ENCODE measurements around the gene ARHGEF7.

ARHGEF7 gene

DNA sequence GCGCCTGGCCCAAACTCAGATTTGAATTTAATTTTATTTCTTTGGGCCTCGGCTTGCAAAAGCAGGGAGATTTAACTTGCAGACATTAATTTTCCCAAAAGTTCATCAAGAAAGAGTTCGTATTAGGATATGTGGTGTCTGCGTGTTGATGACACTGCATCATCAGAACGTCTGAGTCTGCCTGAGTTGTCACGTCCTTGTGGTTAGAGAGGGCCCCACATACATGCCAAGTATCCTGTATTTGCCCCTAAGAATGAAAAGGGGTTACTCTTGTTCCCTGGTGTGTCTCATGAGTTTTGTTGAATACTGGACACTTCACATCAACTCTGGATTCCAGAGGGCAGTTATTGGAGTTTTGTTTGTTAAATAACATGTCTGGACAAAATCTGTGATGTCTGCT, 199.7 kb downstream of the ARHGEF7 start:
- DNase-seq, result no peak

DNA sequence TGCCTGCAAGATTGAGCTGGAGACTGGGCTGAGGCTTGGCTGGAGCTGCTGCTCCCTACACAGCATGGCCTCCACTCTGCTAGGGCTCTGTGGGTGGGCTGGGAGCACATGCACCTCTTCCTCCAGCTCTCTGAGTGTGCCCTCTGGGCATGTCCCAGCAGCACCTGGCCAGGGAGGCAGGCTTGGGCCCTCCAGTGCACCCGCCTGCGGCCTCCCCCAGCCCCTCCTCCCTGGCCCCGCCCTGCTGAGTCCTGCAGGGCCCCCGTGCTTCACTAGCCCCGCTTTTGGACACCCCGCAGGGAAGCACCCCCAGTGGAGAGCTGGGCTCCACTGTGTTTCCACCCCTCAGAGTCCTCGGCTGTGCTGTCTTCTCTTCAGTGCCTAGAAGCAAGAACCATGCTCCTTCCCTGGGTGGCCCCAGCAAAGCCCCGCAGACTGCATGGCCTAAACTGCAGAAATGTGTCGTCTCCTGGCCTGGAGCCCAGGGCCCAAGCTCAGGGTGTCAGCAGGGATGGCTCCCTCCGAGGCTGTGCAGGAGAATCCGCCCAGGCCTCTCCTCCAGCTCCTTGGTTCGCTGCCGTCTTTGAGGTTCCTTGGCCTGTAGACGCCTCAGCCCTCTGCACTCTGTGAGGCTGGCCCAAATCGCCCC, 200.4 kb downstream of the ARHGEF7 start:
- no peak for DNase-seq

- DNase-seq, result no peak
These were observed 201.1 kb downstream of the ARHGEF7 start for GRCh38 chr13:111316161-111316730.

GRCh38 chr13:111317042-111317550, 202.0 kb downstream of the ARHGEF7 start:
- DNase-seq, result no peak

DNA sequence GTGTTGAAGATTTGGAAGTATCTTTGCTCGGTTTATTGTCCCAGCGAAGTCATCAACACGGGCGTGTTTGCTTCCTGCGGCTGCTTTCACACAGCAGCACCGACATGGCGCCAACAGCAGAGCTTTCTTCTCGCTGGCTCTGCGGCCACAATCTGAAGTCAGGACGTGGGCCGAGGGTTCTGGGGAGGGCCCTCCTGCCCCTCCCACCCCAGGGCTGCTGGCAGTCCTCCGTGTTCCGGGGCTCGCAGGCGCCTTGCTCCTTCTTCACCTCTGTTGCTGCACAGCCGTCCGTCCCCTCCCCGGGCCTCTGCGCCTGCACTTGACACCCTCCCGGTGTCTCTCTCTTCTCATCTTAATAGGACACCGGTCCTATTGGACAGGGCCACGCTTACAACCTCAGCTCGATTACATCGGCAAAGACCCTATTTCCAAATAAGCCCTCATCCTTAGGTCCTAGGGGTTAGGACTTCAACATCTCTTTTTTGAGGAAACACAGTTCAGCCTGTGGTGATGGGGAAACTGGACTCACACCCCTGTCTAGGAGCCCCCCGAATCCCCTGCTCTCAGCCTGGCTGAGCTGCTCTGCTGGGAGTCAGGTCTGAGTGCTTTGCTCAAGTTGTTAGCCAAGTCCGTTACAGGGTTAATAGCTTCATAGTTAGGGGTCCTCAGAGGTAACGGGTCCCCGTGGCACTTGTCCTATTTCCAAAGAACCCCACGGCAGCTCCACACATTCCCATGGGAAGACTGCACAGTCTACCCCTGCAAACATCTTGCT, 202.6 kb downstream of the ARHGEF7 start:
- DNase-seq, result no peak

DNA sequence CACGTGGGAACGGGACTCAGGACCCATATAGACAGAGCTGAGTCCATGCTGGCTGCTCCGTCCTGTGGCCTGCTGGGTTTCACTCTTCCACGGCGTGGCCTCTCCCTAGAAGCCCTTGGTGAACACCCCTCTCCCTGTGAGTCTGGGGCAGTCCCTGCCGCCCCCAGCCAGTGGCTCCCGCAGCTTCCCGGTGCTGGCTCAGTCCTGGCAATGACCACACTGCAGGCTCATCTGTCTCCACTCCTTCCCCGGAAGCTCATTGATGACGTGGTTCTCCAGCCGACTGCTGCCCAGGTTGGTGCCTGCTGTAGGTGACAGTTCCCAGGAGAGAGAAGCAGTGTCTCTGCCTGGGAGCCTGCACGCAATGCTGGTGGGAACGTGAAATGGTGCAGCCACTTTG, 203.3 kb downstream of the ARHGEF7 start:
- DNase-seq, result no peak

DNA sequence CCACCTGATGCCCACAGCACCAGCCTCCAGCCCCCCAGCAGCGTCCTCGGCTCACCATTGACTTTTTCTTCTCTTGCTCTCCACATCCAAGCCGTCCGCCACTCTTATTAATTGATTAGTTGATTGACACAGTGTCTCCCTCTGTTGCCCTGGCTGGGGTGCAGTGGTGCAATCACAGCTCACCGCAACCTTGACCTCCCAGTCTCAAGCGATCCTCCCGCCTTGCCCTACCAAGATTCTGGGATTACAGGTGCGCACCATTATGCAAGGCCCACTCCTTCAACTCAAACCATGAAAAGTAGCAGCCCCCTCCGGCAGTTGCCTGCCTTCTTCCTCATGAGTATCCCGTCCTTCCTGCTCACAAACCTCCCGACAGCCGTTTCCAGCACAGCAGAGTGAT, 204.4 kb downstream of the ARHGEF7 start:
- DNase-seq, result no peak

- DNase-seq, result no peak
These were observed 205.1 kb downstream of the ARHGEF7 start, which contains the start of gene TEX29 for GRCh38 chr13:111319998-111320911. TEX29 (plus strand) TSS chr13:111320642; CDS start chr13:111320891, 249 bp downstream.

DNA sequence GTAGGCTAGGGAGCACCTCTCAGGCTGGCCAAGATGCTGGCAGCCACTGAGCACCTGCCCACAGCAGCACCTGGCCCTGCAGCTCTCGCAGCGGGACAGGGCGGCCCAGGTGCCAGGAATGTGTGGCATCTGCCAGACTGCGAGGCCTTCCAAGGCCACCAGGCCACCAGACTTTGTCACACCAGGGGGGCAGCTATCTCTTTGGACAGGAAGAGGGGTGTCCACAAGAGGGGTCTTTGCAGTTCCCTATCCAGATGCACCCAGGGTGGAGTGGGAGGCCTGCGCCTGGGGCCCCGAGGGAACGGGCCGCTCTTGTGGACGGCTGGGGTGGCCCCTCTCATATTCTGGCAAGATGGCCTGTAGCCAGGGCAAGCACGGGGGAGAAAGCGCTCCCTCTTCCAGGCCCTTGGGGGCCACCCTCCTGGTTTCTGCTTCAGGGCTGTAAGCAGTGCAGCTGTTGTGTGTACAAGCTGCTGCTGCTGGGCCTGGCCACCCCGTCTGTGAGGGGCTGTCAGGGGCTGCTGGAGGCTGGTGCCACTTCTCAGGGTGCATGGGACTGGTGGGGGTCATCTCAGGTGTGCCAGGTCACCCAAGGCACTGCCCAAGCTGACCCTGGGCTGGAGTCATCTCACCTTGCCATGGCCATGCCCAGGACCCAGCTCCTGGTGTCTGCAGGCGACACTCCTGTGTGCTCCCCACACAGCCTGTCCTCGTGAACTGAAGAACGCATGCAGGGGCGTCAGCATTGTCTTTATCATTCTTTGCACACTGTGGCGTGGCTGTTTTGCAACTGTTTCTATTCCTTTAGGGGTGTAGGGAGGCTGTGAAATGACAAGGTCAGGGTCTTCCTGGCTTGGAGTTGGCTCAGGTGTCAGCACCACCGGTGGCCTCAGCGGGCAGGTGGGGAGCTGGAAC, 207.1 kb downstream of the ARHGEF7 start:
- no peak for DNase-seq

DNA sequence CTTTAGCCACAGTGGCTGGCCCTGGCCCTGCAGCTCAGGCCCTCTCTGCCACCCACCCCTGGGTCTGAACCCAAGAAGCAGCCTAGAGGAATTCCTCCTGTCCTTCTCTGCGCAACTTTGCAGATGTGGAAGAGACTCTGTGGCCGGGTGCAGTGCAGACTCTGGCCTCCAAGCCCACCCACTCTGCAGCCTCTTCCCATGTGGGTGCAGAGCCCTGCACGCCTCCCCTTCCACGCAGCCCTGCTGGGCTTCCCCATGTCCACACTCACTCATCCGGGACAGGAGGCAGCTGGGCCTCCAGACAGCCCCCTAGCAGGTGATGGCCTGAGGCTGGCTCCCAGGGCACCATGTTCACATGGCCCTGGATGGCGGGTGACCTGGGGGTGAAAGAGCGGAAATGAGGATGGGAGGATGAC, 207.8 kb downstream of the ARHGEF7 start:
- no peak for DNase-seq

DNA sequence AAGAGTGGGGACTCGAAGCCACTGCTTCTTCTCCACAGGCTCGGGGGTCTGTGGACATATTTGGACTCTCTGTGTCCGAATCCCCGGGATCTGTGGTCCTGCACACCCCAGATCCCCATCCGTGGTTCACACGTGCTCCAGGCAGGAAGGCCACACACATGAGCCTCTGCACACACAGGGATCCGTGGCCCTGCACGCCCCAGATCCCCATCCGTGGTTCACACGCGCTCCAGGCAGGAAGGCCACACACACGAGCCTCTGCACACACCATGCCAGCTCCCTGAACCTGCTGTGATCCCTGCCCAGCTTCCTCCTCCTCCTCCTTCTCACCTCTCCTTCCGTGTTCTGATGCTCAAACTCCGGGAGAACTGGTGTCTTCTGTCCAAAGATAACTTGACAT, 208.4 kb downstream of the ARHGEF7 start:
- no peak for DNase-seq

DNA sequence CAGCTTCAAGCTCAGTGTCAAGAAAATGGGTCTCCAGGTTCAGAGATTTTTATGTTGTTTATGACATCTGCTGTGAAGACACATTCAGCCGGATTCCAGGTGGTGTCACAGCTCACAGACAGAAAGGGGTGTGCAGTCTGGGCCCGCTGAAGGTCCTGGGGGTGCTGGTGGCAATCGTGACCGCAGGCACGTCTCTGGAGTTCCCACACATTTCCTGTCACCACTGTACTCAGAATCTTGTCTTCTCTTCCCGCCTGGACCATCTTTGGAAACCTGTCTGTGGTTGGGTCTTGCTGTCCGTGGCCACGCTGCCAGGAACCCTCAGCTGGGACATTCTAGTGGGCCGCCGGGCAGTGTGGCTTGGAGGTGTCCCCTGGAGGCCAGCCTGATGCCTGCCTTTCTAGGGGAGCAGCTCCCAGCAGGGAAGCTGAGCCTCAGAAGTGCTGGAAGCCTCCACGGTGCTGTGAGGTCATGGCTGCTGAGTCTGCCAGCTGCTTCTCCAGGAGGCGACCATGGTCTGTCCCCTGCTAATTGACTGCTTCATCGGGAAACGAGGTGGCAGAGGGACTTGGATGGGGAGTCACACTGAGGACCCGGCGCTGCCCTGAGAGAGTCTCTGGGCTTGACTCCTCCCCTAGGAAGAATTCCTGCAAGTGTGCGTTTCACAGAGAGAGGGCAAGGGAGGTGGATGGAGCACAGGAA, 209.0 kb downstream of the ARHGEF7 start:
- DNase-seq, result no peak

DNA sequence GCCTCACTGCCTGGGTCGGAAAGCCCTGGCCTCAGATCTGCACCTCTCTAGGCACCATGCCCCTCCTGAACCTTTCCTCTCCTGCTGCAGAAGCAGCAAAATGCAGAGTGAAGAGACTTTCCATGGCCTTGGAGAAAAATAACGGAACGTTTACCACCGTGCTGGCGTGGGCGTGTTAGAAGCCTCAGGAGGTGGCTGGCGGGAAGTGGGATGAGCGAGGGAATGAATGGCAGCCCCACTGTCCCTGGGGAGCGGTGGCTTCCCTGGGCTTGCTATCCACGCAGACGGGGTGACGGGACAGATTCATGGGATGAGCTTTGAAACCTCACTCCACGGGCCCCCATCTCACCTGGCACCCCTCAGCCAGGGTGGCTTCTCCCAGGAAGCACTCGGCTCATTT, 209.6 kb downstream of the ARHGEF7 start:
- no peak for DNase-seq

- no peak for DNase-seq
These were observed 210.2 kb downstream of the ARHGEF7 start for GRCh38 chr13:111325146-111325890.

- DNase-seq, result no peak
These were observed 211.0 kb downstream of the ARHGEF7 start for GRCh38 chr13:111325941-111326620.

- no peak for DNase-seq
These were observed 211.5 kb downstream of the ARHGEF7 start for GRCh38 chr13:111326621-111326965.

- DNase-seq, result no peak
These were observed 212.0 kb downstream of the ARHGEF7 start for GRCh38 chr13:111326981-111327642.

DNA sequence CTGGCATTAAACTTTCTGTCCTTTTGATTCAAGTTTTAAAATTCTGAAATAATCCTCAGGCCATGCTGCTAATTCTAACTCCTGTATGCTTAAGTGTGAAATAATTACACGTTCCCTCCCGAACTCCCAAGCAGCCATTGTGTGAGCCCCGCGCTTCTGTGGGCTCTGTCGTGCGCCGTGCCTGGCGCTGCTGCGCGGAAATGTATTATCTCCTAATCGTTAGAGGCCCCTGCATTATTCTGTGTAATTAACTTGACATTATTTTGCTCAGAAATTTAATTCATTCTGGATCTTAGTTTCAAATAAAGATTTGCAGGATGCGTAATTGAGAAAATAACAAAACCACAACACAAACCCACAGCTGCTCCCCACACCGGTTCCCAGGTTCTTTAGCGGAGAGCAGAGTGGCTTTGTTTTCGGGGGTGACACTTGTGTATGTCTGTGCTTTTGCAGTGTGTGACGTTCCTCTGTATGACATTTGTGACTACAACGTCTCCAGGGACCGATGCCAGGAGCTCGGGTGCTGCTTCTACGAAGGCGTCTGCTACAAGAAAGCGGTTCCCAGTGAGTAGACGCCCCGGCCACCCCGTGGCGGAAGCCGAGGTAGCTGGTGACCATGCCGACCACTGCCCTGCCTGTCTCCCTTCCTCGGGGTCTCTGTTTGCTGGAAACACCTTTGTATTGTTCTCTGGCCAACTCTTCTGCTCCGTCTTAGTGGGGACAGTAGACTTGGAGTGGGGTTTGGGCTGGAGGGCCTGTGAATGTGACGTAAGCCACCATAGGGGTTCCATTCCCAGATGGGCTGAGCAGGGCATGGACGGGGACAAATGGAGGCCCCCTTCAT, 212.8 kb downstream of the ARHGEF7 start:
- DNase-seq, result no peak

Data from NCI-H510A treated with DMSO at 0.1 percent for 48 hours (cell line).